Endometrial microvascular endothelial cells (primary cell): Measurements from ENCODE around the gene STUB1. TPM values are rescaled to one million over a fixed set of nuclear protein-coding genes. Genes with fewer than 3 reads are reported as not detected.

Experiments used
- in situ Hi-C: cut with HindIII; loops from 2 replicates; pipeline ENCODE4 v1.10.0; 2017; ENCODE audit warnings: low sequenced_read_pairs, low pct_unique_long_range_greater_than_20kb; ENCODE audit errors: inconsistent ontology term
- total RNA-seq: library from RNA; depleted of rRNA; stranded (reverse); fragments of >200 nt; gene quantifications from one replicate; pipeline ENCODE4 v1.2.3, GENCODE V29; 2015; ENCODE audit errors: inconsistent ontology term

The STUB1 gene
- total RNA-seq, 1 donor from 2014 or later, result 229 TPM

GRCh38 chr16:674968-675883 lies 5.0 kb upstream of the STUB1 start, which contains the start of gene RHBDL1:
TSS of gene RHBDL1 (plus strand) at chr16:675671. CDS start at chr16:675791, 120 bp downstream.
- in situ Hi-C loops, result no loop called here

GRCh38 chr16:675884-676564 lies 4.2 kb upstream of the STUB1 start:
- in situ Hi-C loops, result no loop called here

GRCh38 chr16:676565-676902 lies 3.7 kb upstream of the STUB1 start:
- in situ Hi-C loops, result no loop called here

DNA sequence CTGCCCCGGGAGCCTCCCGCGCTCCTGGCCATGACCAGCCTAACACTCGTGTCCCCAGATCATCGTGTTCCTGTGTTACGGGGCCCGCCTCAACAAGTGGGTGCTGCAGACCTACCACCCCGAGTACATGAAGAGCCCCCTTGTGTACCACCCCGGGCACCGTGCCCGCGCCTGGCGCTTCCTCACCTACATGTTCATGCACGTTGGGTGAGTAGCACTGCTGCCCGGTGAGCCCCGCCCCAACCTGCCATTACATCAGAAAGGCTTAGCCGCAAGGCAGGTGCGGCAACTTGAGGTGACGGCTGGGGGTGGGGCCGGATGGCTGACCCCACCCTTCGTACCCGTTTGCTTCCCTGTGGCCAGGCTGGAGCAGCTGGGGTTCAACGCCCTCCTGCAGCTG lies 3.3 kb upstream of the STUB1 start:
- in situ Hi-C loops, result no loop called here

- in situ Hi-C loops, result no loop called here
Observed at GRCh38 chr16:677316-678190, 2.7 kb upstream of the STUB1 start.

- in situ Hi-C loops, result no loop called here
Observed at GRCh38 chr16:678209-678857, 1.9 kb upstream of the STUB1 start.

DNA sequence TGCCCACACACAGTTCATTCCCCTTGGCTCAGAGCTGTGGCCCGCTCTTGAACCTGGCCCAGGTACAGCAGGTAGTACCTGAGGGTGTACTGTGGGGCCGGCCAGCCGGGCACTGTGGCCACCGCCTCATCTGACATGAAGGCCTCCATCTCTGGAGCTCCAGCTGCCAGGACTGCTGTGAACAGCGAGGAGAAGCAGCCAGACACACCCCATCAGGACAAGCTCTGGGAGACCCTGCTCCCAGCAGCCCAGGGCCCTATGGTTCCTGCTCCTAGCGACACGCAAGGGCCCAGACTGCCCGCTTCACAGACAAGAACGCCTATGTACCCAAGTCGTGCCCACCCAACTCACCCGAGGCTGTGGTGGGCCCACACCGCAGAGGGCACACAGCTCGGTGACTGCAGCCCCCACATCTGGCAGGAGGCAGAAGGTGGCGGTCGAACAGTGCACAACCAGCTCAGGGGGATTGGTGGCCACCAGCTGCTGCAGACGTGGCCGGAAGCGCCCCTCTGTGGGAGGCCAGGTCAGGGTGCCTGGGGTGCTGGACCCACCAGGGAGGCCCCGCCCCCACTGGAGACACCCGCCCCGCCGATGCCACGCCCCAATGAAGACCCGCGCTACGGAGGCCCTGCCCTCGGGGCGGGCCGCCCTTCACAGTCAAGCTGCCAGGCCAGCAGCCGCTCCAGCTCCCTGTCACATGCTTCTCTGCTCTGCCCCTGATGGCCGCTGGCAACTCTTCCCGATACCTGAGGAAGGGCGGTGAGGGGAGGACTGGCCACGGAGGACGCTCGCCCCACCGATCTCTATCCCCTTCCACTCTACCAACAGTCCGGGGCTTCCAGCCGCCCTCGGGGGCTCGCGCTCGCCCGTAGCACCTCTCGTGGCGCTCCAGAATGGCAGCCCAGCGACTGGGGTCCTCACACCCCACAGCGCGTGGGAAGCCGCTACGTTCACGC lies 1.1 kb upstream of the STUB1 start:
- in situ Hi-C loops, result no loop called here

DNA sequence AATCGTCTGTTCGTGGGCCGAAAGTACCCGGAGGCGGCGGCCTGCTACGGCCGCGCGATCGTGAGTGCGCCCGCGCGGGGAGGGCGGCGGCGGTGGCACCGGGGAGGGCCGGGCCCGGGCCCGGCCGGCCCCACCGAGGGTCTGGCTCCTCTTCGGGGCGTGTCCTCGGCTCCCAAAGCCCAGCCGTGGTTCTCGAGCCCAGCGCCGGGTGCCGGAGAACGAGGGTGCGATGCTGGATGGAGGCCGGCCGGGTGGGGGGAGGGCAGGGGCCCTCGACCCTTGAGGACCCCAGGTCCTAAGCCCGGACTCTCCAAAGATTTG lies 375 bp downstream of the STUB1 start:
- in situ Hi-C loops, result no loop called here

- in situ Hi-C loops, result no loop called here
Observed at GRCh38 chr16:680967-681745, 946 bp downstream of the STUB1 start.

GRCh38 chr16:681746-682427 lies 1.7 kb downstream of the STUB1 start:
- in situ Hi-C loops, result no loop called here

GRCh38 chr16:682493-683395 lies 2.5 kb downstream of the STUB1 start:
- in situ Hi-C loops, result no loop called here

DNA sequence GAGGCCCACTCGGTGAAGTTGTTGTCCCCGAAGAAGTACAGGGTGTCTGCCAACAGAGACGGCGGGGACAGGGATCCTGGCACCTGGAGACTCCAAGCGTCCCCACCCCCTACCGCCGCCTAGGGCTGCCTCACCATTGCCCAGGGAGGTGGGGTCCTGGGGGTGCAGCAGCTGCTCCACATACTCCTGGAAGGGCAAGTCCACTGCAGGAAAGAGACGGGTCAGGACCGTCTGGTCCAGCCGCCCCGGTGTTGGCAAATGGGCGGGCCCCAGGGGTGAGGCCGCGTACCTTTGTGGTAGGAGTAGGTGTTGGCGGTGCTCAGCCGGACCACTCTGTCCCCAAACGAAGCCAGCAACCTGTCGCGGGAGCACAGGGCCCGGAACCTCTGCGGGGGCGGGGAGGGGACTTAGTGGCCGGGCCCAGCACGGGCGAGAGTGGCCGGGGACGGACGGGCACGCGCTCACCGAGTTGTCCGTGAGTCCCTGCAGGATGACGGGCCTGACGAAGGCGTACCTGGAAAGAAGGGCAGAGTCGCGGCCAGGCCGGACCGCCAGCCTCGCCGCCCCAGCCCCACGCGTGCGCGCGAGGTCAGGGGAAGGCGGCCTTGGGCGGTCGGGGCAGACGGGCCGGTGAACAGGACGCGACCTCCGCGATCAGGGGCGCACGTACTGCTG lies 3.3 kb downstream of the STUB1 start:
- in situ Hi-C loops, result no loop called here

- in situ Hi-C loops, result no loop called here
Observed at GRCh38 chr16:684071-684794, 4.0 kb downstream of the STUB1 start, which contains the start of gene JMJD8. TSS of gene JMJD8 (minus strand) at chr16:684334. CDS start at chr16:684319, 15 bp downstream.

- in situ Hi-C loops, result no loop called here
Observed at GRCh38 chr16:684961-685696, 4.9 kb downstream of the STUB1 start.
